KBM-7 (cell line): ENCODE measurements around the gene BCO2.
A peak's percentile ranks its signal among the peaks of the same experiment; 100 is the strongest.
"Not testable (repeated sequence)": the region's sequence is repeated elsewhere in the genome, so short reads cannot be mapped to it uniquely, and the experiment has no call there.

Experiments
- DNase-seq: peaks from one replicate; pipeline ENCODE4 v3.0.0-alpha.2; 2015
- in situ Hi-C: fragments of 300-500 bp; cut with MboI; formaldehyde crosslinking; loops from 2 replicates; pipeline ENCODE4 v1.14.3; 2020; ENCODE audit warnings: low sequenced_read_pairs, low pct_unique_long_range_greater_than_20kb, mixed read lengths

Gene BCO2, protein sequence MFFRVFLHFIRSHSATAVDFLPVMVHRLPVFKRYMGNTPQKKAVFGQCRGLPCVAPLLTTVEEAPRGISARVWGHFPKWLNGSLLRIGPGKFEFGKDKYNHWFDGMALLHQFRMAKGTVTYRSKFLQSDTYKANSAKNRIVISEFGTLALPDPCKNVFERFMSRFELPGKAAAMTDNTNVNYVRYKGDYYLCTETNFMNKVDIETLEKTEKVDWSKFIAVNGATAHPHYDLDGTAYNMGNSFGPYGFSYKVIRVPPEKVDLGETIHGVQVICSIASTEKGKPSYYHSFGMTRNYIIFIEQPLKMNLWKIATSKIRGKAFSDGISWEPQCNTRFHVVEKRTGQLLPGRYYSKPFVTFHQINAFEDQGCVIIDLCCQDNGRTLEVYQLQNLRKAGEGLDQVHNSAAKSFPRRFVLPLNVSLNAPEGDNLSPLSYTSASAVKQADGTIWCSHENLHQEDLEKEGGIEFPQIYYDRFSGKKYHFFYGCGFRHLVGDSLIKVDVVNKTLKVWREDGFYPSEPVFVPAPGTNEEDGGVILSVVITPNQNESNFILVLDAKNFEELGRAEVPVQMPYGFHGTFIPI

DNA sequence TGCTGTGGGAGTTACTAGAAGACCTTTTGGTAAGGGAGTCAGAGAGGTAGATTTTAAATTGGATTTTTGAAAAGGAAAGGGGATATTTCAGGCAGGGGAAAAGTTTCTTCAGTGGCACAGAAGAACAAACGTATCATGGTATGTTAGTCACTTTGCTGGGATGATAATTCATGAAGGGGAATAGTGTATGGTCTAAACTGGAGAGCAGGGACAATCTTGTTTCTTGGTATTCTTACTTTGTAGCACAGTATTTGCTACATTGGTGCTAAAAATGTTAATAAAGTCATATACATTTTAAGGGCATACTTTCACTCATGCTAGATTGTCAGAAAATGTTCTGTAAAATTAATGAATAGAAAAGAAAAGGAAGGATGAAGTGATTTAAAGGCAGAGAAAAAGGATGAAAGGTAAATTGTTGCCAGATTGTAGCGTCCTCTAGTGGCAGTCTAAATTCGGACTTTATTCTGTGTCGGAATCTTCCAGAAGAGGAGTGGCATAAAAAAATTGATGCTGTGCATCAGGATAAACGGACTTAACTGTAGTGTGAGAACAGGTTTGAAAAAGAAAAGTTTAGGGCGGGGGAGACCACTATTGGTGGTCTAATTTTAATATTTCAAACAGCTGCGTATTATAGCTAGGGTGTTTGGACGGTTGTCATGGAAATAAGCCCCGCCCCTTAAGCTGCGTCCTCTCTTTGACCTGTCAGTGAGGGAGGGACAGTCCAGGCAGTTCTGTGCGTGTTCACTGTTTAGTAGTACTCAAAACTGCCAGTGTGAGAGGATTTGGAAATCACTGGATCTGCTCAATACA is at the start of gene BCO2:
Gene BCO2, plus strand, starts transcription at position 724 of the 810 bp plus-strand sequence. CDS start 90 bp downstream, outside the sequence.
- in situ Hi-C loops = no loop called here
- DNase-seq = peak; percentile 73

DNA sequence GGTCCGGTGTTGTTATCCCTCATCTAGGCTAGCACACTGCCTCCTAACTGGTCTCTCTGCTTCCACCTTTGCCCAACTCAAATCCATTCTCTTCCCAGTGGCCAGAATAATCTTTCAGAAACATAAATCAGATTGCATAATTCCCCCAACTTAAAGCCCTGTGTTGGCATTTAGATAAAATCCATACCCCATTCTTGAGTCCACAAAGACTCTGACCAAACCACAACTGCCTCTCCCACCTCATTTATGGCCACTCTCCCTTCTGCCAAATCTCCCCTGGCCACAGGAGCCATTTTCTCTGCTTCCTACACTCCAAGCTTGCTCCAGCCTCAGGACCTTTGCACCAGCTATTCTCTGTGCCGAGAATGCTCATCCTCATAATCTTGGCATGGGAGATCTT is 48.3 kb upstream of the BCO2 start:
- no peak for DNase-seq
- in situ Hi-C loops = no loop called here

DNA sequence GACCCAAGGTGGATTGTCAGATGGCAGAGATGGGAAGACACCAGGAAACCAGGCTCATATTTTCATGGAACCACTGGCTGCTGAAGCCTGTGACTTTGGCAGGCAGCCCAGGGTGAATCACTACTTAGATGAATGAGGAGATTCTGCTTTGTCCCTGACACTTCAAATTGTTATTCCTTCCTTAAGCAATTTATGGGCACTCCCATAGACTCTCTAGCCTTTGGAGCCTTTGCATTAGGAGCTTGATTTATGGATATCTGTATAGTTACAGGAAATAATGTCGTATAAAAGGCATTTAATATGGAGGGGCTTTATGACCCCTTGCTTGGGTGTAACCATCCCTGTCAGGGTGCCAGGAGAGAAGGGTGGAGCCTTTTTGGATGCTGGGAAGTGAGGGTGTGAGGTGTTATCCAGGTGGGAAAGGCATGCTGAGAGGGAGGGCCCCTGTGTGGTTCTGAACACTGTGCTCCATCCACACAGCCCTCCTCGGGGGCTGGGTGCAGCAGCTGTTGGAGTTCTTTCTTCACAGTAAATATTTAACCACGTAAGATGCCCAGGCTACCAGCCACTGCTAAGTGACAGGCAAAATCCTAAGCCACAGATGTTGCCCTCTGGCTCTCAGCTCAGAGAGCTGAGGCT is 46.7 kb upstream of the BCO2 start:
- in situ Hi-C loops = no loop called here
- DNase-seq = no peak

DNA sequence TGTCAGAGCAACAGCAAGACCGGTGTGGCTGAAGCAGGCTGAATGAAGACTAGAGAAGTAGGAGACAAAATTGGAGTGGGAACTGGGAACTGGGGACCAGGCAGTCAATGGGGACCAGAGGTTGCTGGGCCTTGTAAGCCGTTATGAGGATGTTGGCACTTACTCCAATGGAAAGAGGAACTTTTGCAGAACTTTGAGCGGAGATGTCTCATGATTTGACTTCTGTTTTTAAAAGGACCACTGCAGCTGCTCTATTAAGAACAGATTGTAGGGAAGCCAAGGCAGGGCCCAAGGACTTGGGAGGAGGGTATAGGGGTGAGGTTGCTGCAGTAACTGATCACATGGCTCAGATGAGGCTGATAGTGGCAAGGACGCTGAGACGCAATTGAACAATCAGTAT is 45.7 kb upstream of the BCO2 start:
- DNase-seq = peak; percentile 44

DNA sequence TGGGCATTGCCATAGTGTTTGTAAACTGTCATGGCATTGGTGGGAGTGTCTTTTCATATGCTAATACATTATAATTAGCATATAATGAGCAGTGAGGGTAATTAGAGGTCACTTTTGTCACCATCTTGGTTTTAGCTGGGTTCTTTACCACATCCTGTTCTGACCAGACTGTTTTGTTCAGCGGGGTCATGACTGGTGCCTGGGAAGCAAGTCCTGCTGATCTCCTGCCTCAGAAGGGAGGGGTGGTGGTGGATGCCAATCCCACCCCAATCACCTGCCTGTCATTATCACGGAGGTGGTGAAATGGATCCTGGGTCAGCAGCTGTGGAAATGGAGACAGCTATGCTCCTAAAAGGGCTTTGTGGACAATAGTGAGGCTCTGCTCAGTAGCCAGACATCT is 42.6 kb upstream of the BCO2 start:
- DNase-seq = no peak
- in situ Hi-C loops = no loop called here

More for the DNA sequence above, 45.7 kb upstream of the BCO2 start:
- in situ Hi-C loops = no loop called here

DNA sequence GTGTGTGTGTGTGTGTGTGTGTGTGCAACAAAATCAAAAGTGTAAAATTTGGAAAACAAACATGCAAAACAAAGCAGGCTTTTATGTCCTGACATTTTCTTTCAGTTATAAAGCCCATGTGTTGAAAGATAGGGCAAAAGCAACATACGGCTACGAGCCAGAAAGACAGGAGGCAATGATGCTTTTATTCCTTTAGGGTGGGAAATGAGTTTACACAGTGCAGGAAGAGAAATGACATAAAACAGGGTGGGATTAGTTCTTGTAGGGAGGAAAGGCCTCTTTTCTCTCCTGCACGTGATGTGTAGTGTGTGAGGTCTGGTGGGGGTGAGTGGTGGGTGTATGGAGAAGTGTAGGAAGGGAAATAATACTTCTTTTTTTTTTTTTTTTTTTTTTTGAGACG is 40.8 kb upstream of the BCO2 start:
- no peak for DNase-seq
- in situ Hi-C loops = no loop called here

DNA sequence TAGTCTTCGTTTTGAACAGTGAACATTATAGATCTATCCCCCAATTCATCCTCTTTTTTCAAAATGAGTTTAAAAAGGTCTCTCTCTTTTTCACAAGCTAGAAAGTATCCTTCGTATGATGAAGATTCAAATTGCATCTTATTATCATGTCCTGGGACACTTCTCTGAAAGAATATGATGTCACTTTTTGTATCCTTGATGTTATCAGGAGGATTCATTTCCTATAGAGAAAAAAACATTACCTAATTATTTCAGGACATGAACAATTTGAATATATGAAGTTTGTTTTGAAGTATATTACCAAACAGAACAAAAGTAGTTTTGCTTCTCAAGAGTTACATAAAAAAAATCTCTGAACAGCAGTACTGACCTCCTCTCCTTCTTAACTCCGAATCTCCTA is 31.7 kb upstream of the BCO2 start:
- in situ Hi-C loops = no loop called here
- DNase-seq = no peak

DNA sequence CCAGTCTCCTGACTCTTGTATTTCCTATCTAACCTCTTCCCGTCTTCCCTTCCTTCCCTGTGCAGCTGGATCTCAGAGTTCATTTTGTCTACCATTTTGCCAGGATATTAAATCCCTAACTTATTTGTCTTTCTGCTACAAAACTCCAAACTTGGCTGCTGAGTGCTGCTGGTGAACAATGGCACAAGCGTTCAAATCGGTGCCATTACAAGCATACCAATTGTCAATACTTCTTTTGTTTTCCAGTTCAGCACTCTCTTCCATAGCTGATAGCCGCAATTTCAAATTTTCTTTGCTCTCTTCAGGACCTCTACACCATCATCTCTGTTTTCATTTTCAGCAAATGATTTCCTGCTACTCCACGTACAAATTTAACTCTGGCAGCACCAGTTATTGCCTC is 24.8 kb upstream of the BCO2 start:
- DNase-seq = no peak
- in situ Hi-C loops = no loop called here

DNA sequence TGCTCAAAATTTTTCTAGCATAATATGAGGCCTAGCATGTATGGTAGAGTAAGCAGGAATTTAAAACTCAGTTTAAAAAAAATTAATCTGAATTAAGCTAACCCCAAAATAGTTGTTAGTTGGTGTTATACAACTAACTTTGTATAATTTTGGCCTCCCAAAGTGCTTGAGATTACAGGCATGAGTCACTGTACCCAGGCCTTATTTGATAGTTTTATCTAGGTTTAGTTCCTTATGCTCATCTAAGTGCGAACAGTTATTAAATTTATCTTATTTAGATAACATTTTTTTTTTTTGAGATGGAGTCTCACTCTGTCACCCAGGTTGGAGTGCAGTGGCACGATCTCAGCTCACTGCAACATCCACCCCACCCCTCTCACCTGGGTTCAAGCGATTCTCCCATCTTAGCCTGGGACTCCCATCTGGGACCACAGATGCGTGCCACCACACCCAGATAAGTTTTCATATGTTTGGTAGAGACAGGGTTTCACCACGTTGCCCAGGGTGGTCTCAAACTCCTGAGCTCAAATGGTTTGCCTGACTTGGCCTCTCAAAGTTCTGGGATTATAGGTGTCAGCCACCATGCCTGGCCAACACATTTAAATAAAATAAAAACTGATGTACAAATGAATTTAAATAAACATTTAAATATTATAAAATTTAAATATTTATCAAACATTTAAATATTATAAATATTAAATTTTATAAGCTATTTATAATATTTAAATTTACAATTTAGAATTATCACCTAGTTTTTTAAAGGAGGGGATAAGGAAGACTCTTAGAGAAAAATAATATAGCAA is 19.0 kb upstream of the BCO2 start:
- DNase-seq = no peak
- in situ Hi-C loops = no loop called here

DNA sequence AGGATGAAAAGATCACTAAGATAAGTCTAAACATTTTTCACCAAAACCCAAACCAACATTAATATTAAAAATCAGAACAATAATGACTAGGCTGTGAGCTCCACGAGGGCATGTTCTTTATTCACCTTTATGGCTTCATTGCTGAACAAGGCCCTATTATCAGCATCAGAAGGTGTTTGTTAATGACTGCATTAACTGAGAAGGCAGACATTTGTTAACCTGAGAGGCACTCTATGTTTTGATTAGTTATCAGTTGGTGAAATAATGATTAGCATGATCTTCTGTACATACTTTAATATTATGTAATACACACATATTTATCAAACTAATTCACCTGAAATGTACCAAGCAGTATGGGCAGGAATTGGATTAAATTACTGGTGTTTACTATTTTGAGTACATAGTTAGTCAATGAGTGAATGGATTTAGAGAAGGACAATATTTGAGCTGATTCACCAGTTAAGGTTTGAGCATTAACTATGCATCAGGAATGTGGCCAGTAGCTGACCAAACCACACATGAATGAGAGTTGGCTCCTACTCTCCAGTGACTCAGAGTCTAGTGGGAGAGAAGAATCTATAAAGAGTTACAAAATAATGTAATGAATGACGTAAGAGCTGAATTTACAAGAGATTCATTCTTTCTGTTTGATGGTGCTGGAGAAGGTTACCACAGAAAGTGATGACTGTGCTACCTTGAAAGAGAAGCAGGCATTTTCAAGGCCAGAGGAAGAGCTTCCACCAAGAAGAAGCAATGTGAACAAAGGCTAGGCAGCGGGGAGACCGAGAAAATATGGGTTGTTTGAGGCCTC is 18.2 kb upstream of the BCO2 start:
- DNase-seq = no peak
- in situ Hi-C loops = no loop called here

DNA sequence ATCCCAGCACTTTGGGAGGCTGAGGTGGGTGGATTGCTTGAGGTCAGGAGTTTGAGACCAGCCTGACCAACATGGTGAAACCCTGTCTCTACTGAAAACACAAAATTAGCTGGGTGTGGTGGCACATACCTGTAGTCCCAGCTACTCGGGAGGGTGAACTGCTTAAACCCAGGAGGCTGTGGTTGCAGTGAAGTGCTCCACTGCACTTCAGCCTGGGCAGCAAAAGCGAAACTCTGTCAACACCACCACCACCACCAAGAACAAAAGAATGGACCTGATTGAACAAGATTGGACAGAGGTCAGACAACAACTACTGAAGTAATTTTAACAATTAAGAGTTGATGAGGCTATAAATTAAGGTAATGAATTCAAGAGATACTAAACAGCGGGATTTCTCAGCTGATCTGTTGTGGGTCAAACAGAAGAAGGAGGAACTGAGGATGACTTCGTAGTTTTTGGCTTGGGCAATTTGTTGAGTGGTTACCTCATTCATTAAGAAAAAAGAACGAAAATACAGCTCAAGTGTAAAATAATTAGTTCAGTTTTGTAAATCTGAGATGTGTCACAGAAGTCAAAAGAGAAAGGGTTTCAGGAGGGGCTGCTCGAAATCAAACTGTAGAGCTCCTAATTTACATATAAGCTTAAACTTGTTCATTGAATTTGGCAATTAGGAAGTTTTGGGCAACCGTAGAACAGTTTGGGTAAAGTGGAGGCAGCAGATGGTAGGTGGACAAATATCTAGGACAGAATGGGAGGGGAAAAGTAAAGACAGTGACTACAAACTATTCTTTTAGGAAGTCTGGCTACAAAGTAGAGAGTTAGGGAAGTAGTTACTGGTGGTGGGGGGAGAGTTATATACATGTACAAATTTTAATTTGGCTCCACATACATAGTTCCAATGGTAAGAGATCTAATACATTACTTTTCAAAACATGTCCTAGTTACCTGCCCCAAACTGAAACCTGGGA is 15.9 kb upstream of the BCO2 start:
- DNase-seq = peak; percentile 6
- in situ Hi-C loops = no loop called here

DNA sequence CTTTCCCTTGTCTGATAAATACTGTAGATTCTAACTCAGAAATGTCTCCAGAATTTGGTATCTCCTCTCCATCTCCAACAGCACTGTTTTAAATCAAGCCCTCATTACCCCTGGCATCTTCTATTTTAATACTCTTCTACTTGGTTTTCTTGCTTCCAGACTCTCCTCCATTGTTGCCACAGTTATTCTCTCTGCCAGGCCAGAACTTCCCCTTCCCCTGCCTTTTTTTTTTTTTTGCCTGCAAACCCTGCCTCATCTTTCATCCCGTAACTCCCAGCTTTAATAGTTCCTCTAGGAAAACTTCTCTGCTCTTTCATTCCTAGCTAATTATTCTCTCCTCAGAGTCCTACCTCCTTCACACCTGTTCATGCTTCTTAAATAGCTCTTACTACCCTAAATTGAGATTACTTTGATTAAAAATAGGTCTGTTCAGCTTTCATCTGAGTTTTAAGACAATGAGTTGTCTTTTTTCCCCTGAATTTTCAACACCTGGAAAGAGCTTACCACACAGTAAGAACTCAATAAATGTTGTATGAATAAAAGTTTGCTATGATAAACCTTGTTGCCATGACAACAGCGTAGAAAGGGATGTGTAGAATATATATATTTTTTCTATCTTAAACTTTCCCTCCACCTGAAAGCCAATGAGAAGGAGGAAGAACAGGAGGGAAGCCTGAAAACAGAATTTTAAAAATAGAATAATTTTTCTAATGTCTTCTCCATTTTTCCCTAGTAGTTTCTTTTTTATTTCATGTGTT is 15.0 kb upstream of the BCO2 start:
- peak; percentile 23 for DNase-seq
- in situ Hi-C loops = no loop called here

DNA sequence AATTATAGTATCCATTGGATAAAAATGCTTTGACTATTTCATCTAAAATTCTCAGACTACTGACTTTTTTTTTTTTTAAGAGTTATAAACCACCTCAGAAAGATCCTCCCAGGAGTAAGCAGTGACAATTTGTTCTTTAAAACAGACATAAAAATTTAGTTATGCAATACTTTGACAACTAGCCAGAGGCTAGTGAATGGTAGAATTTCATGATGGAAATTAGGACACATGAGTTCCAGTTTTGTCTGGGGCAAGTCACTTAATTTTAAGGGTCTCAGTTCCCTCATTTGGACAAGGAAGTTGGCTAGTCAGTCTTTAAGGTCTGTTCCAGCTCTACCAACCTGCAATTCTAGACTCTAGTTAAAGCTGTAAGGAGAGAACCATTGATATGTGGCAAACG is 14.3 kb upstream of the BCO2 start:
- DNase-seq = no peak
- in situ Hi-C loops = no loop called here

DNA sequence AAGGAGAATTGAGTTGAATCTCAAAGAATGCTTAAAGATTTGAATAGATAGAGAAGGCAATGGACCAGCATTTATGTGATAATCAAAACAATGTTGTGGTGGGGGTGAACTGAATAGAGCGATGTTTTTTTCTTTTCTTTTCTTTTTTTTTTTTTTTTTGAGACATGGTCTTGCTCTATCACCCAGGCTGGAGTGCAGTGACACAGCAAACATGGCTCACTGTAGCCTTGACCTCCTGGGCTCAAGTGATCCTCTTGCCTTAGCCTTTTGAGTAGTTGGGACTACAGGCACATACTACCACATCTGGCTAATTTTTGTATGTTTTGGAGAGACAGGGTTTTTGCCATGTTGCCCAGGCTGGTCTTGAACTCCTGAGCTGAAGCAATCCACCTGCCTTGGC is 13.1 kb upstream of the BCO2 start:
- in situ Hi-C loops, DNase-seq: not testable (repeated sequence)

DNA sequence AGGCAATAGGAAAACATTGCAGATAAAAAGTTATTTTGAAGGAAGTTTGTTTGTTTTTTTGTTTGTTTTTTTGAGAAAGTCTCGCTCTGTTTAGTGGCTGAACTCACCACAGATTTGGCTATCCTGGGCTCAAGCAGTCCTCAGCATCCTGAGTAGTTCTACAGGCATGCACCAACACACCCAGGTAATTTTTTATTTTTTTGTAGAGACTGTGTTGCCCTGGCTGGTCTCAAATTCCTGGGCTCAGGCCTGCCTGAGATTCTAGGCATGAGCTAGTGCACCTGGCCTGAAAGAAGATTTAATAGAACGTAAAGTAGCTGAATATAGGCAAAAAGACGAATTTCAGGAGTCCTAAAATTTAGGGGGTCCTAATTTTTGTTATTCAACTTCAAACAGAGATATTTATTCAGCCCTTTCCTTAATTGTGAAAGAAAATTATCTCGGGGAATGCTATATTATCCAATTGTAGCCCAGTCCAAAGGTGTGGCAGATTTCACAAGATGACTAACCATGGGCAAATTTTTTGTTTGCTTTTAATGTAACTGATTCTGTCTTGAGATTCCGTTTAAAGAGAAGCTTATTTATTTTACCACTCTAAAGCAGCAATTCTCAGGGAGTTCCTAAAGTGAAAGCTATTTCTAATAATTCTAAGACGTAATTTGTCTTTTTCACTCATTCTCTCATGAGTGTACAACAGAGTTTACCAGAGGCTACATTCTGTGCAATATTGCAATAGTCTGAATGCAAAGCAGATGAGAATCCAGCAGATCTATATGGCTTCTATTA is 12.4 kb upstream of the BCO2 start:
- in situ Hi-C loops = no loop called here
- no peak for DNase-seq
